Fibroblast of the aortic adventitia (primary cell): Measurements from ENCODE around the gene PDE6C. TPM values are rescaled to one million over a fixed set of nuclear protein-coding genes. Genes with fewer than 3 reads are reported as not detected.

Experiments used
- DNase-seq: peaks from one replicate; pipeline ENCODE4 v3.0.0-alpha.2; 2010; ENCODE audit warnings: low read depth
- H3K4me3 ChIP-seq: 2 replicates; pipeline ENCODE4 v1.5.1; 2011; ENCODE audit warnings: low read depth, mild to moderate bottlenecking, control low read depth, low read length, moderate library complexity
- total RNA-seq: library from RNA; depleted of rRNA; stranded (reverse); fragments of >200 nt; gene quantifications from 2 replicates; pipeline ENCODE4 v1.2.3, GENCODE V29; 2012; ENCODE audit warnings: low replicate concordance
- TF ChIP-seq, protein P1 (sequence below): IDR thresholded peaks from 2 replicates; pipeline ENCODE4 v1.5.1; 2011; ENCODE audit warnings: mild to moderate bottlenecking, low read length, control low read depth, inconsistent platforms; ENCODE audit not compliant: insufficient read depth

The PDE6C gene
- total RNA-seq = not detected in 2 replicates

DNA sequence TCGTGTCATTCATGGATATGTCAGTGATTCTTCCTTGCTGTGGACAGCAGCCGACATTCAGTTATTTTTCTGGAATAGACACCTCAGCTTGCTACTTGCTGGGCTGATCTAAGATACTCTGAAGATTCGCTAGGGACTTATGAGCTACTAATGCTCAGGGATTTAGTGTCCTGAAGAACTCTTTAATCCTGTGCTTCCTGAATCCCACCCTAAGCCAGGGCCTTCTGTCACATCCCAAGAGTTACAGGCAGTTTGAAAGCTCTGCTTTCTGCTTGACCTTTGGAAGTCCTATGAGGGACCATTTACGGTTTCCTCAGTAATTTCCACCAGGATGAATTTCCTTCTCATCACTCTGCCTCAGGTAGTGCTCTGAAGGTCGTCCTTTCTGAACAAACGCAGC is at the start of gene PDE6C:
TSS of gene PDE6C (plus strand) at position 227 of the 400 bp plus-strand sequence. CDS start 189 bp downstream, outside the sequence.
- DNase-seq = no peak
- TF ChIP-seq, protein P1, sequence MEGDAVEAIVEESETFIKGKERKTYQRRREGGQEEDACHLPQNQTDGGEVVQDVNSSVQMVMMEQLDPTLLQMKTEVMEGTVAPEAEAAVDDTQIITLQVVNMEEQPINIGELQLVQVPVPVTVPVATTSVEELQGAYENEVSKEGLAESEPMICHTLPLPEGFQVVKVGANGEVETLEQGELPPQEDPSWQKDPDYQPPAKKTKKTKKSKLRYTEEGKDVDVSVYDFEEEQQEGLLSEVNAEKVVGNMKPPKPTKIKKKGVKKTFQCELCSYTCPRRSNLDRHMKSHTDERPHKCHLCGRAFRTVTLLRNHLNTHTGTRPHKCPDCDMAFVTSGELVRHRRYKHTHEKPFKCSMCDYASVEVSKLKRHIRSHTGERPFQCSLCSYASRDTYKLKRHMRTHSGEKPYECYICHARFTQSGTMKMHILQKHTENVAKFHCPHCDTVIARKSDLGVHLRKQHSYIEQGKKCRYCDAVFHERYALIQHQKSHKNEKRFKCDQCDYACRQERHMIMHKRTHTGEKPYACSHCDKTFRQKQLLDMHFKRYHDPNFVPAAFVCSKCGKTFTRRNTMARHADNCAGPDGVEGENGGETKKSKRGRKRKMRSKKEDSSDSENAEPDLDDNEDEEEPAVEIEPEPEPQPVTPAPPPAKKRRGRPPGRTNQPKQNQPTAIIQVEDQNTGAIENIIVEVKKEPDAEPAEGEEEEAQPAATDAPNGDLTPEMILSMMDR = no peak
- no peak within 1 kb of the TSS for H3K4me3 ChIP-seq

DNA sequence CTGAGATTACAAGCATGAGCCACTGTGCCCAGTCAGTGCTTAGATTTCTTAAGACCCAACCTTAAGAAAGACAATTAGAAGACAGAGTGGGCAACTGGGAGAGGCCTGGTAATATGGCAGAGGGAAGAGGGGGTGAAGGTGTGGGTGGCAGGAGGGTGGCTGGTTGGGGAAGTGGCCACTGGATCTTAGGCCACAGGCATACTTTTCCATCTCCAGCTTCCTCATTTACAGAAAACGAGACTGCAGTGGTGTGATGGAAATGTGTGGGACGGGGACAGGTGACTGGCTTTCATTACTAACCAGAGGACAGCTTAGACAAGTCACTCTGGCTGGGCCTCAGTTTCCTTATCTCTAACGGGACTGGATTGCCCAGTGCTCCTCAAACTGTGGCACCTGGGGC is 46.9 kb upstream of the PDE6C start:
- TF ChIP-seq, protein P1 = no peak
- H3K4me3 ChIP-seq = no peak overlapping the region
- no peak for DNase-seq

DNA sequence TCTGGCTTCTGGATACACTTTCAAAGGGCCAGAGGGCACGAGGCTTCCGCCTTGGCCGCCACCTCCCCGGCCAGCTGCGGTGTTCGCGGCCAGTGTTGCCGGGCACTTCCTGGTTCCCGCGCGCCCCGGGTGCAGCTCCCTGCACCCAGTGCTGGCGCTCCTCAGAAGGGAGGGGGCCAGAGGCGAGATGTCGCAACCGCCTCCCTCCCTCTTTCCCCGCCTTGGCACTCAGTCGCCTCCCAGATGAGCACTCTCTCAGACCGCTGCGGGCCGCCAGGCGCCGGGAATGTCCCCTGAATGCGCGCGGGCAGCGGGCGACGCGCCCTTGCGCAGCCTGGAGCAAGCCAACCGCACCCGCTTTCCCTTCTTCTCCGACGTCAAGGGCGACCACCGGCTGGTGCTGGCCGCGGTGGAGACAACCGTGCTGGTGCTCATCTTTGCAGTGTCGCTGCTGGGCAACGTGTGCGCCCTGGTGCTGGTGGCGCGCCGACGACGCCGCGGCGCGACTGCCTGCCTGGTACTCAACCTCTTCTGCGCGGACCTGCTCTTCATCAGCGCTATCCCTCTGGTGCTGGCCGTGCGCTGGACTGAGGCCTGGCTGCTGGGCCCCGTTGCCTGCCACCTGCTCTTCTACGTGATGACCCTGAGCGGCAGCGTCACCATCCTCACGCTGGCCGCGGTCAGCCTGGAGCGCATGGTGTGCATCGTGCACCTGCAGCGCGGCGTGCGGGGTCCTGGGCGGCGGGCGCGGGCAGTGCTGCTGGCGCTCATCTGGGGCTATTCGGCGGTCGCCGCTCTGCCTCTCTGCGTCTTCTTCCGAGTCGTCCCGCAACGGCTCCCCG is 45.7 kb upstream of the PDE6C start, which contains the start of gene FFAR4:
TSS of gene FFAR4 (plus strand) at position 231 of the 842 bp plus-strand sequence. CDS start at position 287, 56 bp downstream.
- TF ChIP-seq, protein P1 = no peak
- DNase-seq = no peak
- no peak within 1 kb of the TSS for H3K4me3 ChIP-seq

- DNase-seq = no peak
- H3K4me3 ChIP-seq = no peak overlapping the region
- TF ChIP-seq, protein P1 = no peak
Measured at GRCh38 chr10:93567277-93568104, 44.8 kb upstream of the PDE6C start.

DNA sequence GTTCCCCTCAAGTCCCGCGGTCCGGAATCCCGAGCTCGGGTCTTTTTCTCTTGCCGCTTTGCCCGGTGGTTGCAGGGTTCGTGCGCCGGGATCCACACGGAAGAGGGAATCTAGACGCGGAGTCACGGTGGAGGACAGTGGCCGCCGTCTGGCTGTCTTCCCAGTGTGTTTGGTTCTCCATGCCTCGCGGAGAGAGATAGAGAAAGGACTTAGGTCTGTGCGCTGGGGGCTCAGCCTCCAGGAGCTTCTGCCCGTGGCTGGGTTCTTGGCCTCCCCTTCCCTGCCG is 44.3 kb upstream of the PDE6C start:
- TF ChIP-seq, protein P1 = no peak
- DNase-seq = no peak
- H3K4me3 ChIP-seq = no peak overlapping the region

GRCh38 chr10:93570383-93570782 is 42.0 kb upstream of the PDE6C start:
- TF ChIP-seq, protein P1 = no peak
- H3K4me3 ChIP-seq = no peak overlapping the region
- DNase-seq = no peak
